K562 (cell line): ENCODE results near the gene NUP160. TPM values are rescaled to one million over a fixed set of nuclear protein-coding genes. Genes with fewer than 3 reads are reported as not detected.

Experiments
- ARID2 ChIP-seq: fragments of 450-650 bp; IDR thresholded peaks from 2 replicates; pipeline ENCODE4 v1.6.1; 2017; ENCODE audit warnings: antibody characterized with exemption, mild to moderate bottlenecking
- BCOR ChIP-seq: fragments of 450-650 bp; IDR thresholded peaks from 2 replicates; pipeline ENCODE4 v1.6.1; 2016
- CBX3 ChIP-seq, 2 experiments: IDR thresholded peaks; 1 replicate in 1 of 2; 2 replicates in 1 of 2; pipeline ENCODE4 v1.6.1; 2012; ENCODE audit warnings: inconsistent platforms in 2 of 2, low read length in 2 of 2, borderline replicate concordance in 1 of 2, control low read depth in 1 of 2
- CCNT2 ChIP-seq: IDR thresholded peaks from 2 replicates; pipeline ENCODE4 v1.6.1; 2011; ENCODE audit warnings: borderline replicate concordance, low read depth, mild to moderate bottlenecking, moderate library complexity, mixed read lengths, low read length; ENCODE audit not compliant: insufficient read length; ENCODE audit errors: extremely low read depth
- DMBX1 ChIP-seq: fragments of 250-450 bp; sonication (Bioruptor Pico); IDR thresholded peaks from 2 replicates; pipeline ENCODE4 v1.8.0; 2022; ENCODE audit warnings: inconsistent platforms, mild to moderate bottlenecking, moderate library complexity, borderline replicate concordance
- EWSR1 ChIP-seq: fragments of 450-650 bp; IDR thresholded peaks from 2 replicates; pipeline ENCODE4 v1.6.1; 2018; ENCODE audit warnings: borderline replicate concordance, mild to moderate bottlenecking, low read depth, moderate library complexity; ENCODE audit not compliant: partially characterized antibody
- FOXK1 ChIP-seq: sonication (generic); formaldehyde crosslinking; IDR thresholded peaks from 2 replicates; pipeline ENCODE4 v1.8.0; 2022; ENCODE audit warnings: missing genetic modification reagents, mild to moderate bottlenecking, borderline replicate concordance
- SMC3 ChIP-seq: conservative IDR thresholded peaks from 2 replicates; pipeline ENCODE4 v1.6.1; 2011; ENCODE audit warnings: low read depth, low read length, improper control_type of control experiment; ENCODE audit not compliant: insufficient read depth
- STAT5A ChIP-seq: IDR thresholded peaks from 2 replicates; pipeline ENCODE4 v1.6.1; 2012; ENCODE audit warnings: low read length, inconsistent platforms, borderline replicate concordance
- TEAD1 ChIP-seq, 2 experiments: fragments of 450-650 bp in 1 of 2; sonication (generic) in 1 of 2; formaldehyde crosslinking; IDR thresholded peaks; 2 replicates each; pipeline versions ENCODE4 v1.4.0 to v1.8.0; 2020 to 2022; ENCODE audit warnings: mild to moderate bottlenecking in 2 of 2, missing genetic modification reagents in 1 of 2
- ZBTB8A ChIP-seq: fragments of 450-650 bp; IDR thresholded peaks from 2 replicates; pipeline ENCODE4 v1.6.1; 2018; ENCODE audit warnings: mild to moderate bottlenecking, moderate library complexity; ENCODE audit not compliant: partially characterized antibody
- ZFP36 ChIP-seq: fragments of 150-350 bp; IDR thresholded peaks from 2 replicates; pipeline ENCODE4 v1.6.1; 2018; ENCODE audit warnings: low read length, low read depth; ENCODE audit not compliant: partially characterized antibody
- ZNF57 ChIP-seq: fragments of 450-650 bp; formaldehyde crosslinking; IDR thresholded peaks from 2 replicates; pipeline ENCODE4 v1.4.0; 2020; ENCODE audit warnings: mild to moderate bottlenecking, moderate library complexity
- ZNF589 ChIP-seq: fragments of 200-800 bp; sonication (Bioruptor generic); IDR thresholded peaks from 2 replicates; pipeline ENCODE4 v1.6.1; 2016; ENCODE audit warnings: low read depth, missing genetic modification characterization, missing compliant biosample characterization
- ZNF79 ChIP-seq: fragments of 250-450 bp; sonication (Bioruptor Pico); IDR thresholded peaks from 2 replicates; pipeline ENCODE4 v1.4.0; 2020; ENCODE audit warnings: low read depth, mild to moderate bottlenecking, moderate library complexity
- polyA plus RNA-seq, 8 experiments: library from polyadenylated mRNA; depleted of rRNA in 4 of 8; stranded (reverse) in 5 of 8; unstranded in 3 of 8; fragments of >200 nt; fragmentation: Nextera tagmentation in 2 of 8; fragmentation: Illumina TruSeq in 1 of 8; extraction: Ambion mirVana in 2 of 8; extraction: Trizol in 1 of 8; gene quantifications; 2 replicates each; pipeline versions ENCODE4 v1.2.1 to v1.2.3, GENCODE V29; 2011 to 2014; ENCODE audit warnings: inconsistent platforms in 1 of 8, missing spikeins in 1 of 8
- total RNA-seq, 7 experiments: library from RNA; depleted of rRNA in 6 of 7; stranded (reverse); fragments of >200 nt in 6 of 7; fragmentation: Illumina TruSeq in 2 of 7; extraction: Trizol in 2 of 7; gene quantifications; 2 replicates each; pipeline versions ENCODE4 v1.2.1 to v1.2.3, GENCODE V29; 2011 to 2021; ENCODE audit warnings: low replicate concordance in 1 of 7
- TF ChIP-seq, protein P1 (sequence below): fragments of 250-450 bp; sonication (Bioruptor Pico); IDR thresholded peaks from 2 replicates; pipeline ENCODE4 v1.4.0; 2020; ENCODE audit warnings: mild to moderate bottlenecking, moderate library complexity
- TF ChIP-seq, protein P2 (sequence below): fragments of 250-450 bp; sonication (Bioruptor Pico); IDR thresholded peaks from 2 replicates; pipeline ENCODE4 v1.4.0; 2020; ENCODE audit warnings: mild to moderate bottlenecking, moderate library complexity, borderline replicate concordance
- TF ChIP-seq, protein P3 (sequence below): sonication (generic); formaldehyde crosslinking; IDR thresholded peaks from 2 replicates; pipeline ENCODE4 v1.8.0; 2022; ENCODE audit warnings: mild to moderate bottlenecking, missing genetic modification reagents

Gene NUP160
- total and polyA plus RNA-seq, 9 of the 15 experiments (the other 6 are each of a cell fraction or from before 2014, with no cell fraction given): 41.5 to 112 (median 65.0) TPM

DNA sequence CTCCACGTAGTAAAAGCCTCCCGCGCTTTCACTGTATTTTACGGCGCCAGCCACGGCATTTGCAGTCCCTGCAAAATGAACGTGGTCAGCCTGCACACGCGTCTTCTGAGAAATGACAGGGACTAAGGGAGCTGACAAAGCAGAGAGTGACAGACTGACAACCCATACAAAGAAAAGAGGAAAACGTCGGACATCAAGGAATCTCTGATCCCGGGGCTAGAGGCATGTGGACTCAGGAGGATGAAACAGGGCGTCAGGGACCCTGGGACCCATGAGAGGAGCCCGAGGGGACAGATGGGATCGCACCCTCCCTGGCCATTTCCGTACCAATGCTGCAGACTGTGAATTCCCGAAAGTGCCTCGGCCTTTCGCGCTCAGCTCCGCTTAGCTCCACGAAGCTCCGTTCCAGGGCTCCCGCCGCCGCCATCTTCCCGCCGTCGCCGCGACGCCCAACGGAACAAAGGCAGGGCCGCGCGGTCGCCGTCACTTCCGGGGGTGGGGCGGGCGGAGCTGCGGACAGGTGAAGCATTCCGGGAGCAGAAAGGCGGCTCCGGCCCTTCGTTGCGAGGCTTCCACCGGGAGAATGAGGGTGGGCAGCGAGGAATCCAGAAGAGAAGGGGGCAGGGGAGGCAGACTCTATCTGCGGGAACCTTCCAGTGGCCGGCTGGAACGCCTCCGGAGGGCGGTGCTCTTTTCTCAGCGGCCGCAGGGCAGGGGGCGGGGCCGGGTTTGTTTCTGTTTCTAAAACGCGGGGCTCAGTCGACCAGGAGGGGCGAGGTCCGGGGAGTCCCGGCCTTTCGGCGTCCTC, at the start of gene NUP160 (continued):
- TF ChIP-seq, protein P1, sequence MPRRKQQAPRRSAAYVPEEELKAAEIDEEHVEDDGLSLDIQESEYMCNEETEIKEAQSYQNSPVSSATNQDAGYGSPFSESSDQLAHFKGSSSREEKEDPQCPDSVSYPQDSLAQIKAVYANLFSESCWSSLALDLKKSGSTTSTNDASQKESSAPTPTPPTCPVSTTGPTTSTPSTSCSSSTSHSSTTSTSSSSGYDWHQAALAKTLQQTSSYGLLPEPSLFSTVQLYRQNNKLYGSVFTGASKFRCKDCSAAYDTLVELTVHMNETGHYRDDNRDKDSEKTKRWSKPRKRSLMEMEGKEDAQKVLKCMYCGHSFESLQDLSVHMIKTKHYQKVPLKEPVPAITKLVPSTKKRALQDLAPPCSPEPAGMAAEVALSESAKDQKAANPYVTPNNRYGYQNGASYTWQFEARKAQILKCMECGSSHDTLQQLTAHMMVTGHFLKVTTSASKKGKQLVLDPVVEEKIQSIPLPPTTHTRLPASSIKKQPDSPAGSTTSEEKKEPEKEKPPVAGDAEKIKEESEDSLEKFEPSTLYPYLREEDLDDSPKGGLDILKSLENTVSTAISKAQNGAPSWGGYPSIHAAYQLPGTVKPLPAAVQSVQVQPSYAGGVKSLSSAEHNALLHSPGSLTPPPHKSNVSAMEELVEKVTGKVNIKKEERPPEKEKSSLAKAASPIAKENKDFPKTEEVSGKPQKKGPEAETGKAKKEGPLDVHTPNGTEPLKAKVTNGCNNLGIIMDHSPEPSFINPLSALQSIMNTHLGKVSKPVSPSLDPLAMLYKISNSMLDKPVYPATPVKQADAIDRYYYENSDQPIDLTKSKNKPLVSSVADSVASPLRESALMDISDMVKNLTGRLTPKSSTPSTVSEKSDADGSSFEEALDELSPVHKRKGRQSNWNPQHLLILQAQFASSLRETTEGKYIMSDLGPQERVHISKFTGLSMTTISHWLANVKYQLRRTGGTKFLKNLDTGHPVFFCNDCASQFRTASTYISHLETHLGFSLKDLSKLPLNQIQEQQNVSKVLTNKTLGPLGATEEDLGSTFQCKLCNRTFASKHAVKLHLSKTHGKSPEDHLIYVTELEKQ (CRISPR knock-in tag): no peak
- no peak for TF ChIP-seq ZNF79 (CRISPR knock-in tag)
- TF ChIP-seq ZNF57 (CRISPR knock-in tag): no peak
- TF ChIP-seq CCNT2: peak; percentile 57
- no peak for TF ChIP-seq ZFP36
- TF ChIP-seq, protein P2, sequence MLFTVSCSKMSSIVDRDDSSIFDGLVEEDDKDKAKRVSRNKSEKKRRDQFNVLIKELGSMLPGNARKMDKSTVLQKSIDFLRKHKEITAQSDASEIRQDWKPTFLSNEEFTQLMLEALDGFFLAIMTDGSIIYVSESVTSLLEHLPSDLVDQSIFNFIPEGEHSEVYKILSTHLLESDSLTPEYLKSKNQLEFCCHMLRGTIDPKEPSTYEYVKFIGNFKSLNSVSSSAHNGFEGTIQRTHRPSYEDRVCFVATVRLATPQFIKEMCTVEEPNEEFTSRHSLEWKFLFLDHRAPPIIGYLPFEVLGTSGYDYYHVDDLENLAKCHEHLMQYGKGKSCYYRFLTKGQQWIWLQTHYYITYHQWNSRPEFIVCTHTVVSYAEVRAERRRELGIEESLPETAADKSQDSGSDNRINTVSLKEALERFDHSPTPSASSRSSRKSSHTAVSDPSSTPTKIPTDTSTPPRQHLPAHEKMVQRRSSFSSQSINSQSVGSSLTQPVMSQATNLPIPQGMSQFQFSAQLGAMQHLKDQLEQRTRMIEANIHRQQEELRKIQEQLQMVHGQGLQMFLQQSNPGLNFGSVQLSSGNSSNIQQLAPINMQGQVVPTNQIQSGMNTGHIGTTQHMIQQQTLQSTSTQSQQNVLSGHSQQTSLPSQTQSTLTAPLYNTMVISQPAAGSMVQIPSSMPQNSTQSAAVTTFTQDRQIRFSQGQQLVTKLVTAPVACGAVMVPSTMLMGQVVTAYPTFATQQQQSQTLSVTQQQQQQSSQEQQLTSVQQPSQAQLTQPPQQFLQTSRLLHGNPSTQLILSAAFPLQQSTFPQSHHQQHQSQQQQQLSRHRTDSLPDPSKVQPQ (CRISPR knock-in tag): no peak
- no peak for TF ChIP-seq ARID2
- 0 out of 2 replicates have a peak, but pooled peaks have one; percentile 6 for TF ChIP-seq STAT5A
- TF ChIP-seq DMBX1 (CRISPR knock-in tag): no peak
- TF ChIP-seq FOXK1 (CRISPR knock-in tag): peak; percentile 84; the same call in 1 of the 2 replicates
- no peak for TF ChIP-seq ZNF589 (CRISPR knock-in tag)
- TF ChIP-seq, protein P3, sequence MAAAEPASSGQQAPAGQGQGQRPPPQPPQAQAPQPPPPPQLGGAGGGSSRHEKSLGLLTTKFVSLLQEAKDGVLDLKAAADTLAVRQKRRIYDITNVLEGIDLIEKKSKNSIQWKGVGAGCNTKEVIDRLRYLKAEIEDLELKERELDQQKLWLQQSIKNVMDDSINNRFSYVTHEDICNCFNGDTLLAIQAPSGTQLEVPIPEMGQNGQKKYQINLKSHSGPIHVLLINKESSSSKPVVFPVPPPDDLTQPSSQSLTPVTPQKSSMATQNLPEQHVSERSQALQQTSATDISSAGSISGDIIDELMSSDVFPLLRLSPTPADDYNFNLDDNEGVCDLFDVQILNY (CRISPR knock-in tag): no peak; the same call in 1 of the 2 replicates
- no peak for TF ChIP-seq EWSR1
- no peak for TF ChIP-seq SMC3
- TF ChIP-seq CBX3 (IDR thresholded peaks at IDR 0.05; ENCODE audit: borderline replicate concordance in 1 of 2, low read length in 2 of 2): no peak
- TF ChIP-seq TEAD1 (CRISPR knock-in tag; IDR thresholded peaks at IDR 0.05): peak; percentile 5 to 89; a peak in 3 of 4 replicates
- TF ChIP-seq ZBTB8A: no peak
- 0 out of 2 replicates have a peak, but pooled peaks have one; percentile 9 for TF ChIP-seq BCOR
